Progenitor cell of endocrine pancreas (in vitro differentiated cells): ENCODE data around the gene CHMP3. TPM values are rescaled to one million over a fixed set of nuclear protein-coding genes. Genes with fewer than 3 reads are reported as not detected.
A peak's percentile ranks its signal among the peaks of the same experiment; 100 is the strongest.

Experiments used
- DNase-seq: peaks from one replicate; pipeline ENCODE4 v3.0.0; 2021; ENCODE audit warnings: low spot score; ENCODE audit not compliant: unreplicated experiment
- H3K27ac Mint-ChIP-seq: 2 replicates; pipeline ENCODE4 v1.8.0; 2021; ENCODE audit warnings: mild to moderate bottlenecking, moderate library complexity, mixed read lengths
- H3K27me3 Mint-ChIP-seq: 2 replicates; pipeline ENCODE4 v1.8.0; 2021; ENCODE audit warnings: mixed read lengths
- H3K36me3 Mint-ChIP-seq: 2 replicates; pipeline ENCODE4 v1.8.0; 2022; ENCODE audit warnings: mixed read lengths; ENCODE audit not compliant: insufficient read depth
- H3K4me1 Mint-ChIP-seq: 2 replicates; pipeline ENCODE4 v1.8.0; 2021; ENCODE audit warnings: low read depth, mixed read lengths
- H3K4me3 Mint-ChIP-seq: 2 replicates; pipeline ENCODE4 v1.8.0; 2021; ENCODE audit warnings: low read depth, mild to moderate bottlenecking, moderate library complexity, mixed read lengths
- H3K9me3 Mint-ChIP-seq: 2 replicates; pipeline ENCODE4 v1.8.0; 2021; ENCODE audit warnings: low read depth, mixed read lengths
- CTCF ChIP-seq: fragments of 200-600 bp; sonication (generic); IDR thresholded peaks from one replicate; pipeline ENCODE4 v1.5.0; 2021; ENCODE audit warnings: antibody characterized with exemption, mild to moderate bottlenecking; ENCODE audit not compliant: unreplicated experiment
- total RNA-seq: library from RNA; stranded (reverse); gene quantifications from 2 replicates; pipeline ENCODE4 v1.2.1, GENCODE V29; 2021

Gene CHMP3
- total RNA-seq, 1 donor from 2014 or later, result 94.1 TPM

GRCh38 chr2:86484385-86484784, 78.9 kb downstream of the CHMP3 start:
- no peak overlapping the region for H3K27ac Mint-ChIP-seq
- no peak for DNase-seq
- no peaks in the 10 kb centered on the region for H3K27me3 Mint-ChIP-seq
- no peaks in the 10 kb centered on the region for H3K9me3 Mint-ChIP-seq
- H3K4me3 Mint-ChIP-seq, result no peak overlapping the region
- no peak for TF ChIP-seq CTCF
- peaks cover 2% of the 10 kb centered on the region for H3K4me1 Mint-ChIP-seq
- peaks cover 47% of the 10 kb centered on the region for H3K36me3 Mint-ChIP-seq

- TF ChIP-seq CTCF, result no peak
- no peaks in the 10 kb centered on the region for H3K9me3 Mint-ChIP-seq
- peaks cover 2% of the 10 kb centered on the region for H3K4me1 Mint-ChIP-seq
- H3K27ac Mint-ChIP-seq, result no peak overlapping the region
- peaks cover 50% of the 10 kb centered on the region for H3K36me3 Mint-ChIP-seq
- no peaks in the 10 kb centered on the region for H3K27me3 Mint-ChIP-seq
- H3K4me3 Mint-ChIP-seq, result no peak overlapping the region
- no peak for DNase-seq
Measured at GRCh38 chr2:86482034-86482433, 81.2 kb downstream of the CHMP3 start.

- DNase-seq, result no peak
- Mint-ChIP-seq H3K9me3 (no peaks in the 10 kb centered on the region), H3K27me3 (no peaks in the 10 kb centered on the region), H3K4me1 (peaks cover 2% of the 10 kb centered on the region), H3K4me3 (no peak overlapping the region), H3K36me3 (peaks cover 42% of the 10 kb centered on the region), H3K27ac (peak overlapping the region; percentile 31)
- TF ChIP-seq CTCF, result no peak
Measured at GRCh38 chr2:86480105-86480504, 83.1 kb downstream of the CHMP3 start.

- no peaks in the 10 kb centered on the region for H3K9me3 Mint-ChIP-seq
- no peaks in the 10 kb centered on the region for H3K27me3 Mint-ChIP-seq
- peak overlapping the region; percentile 83 for H3K27ac Mint-ChIP-seq
- peaks cover 34% of the 10 kb centered on the region for H3K36me3 Mint-ChIP-seq
- no peak for TF ChIP-seq CTCF
- H3K4me1 Mint-ChIP-seq, result peaks cover 2% of the 10 kb centered on the region
- DNase-seq, result no peak
- no peak overlapping the region for H3K4me3 Mint-ChIP-seq
Measured at GRCh38 chr2:86477349-86477748, 85.9 kb downstream of the CHMP3 start.

- no peaks in the 10 kb centered on the region for H3K27me3 Mint-ChIP-seq
- no peaks in the 10 kb centered on the region for H3K9me3 Mint-ChIP-seq
- H3K36me3 Mint-ChIP-seq, result peaks cover 34% of the 10 kb centered on the region
- no peak overlapping the region for H3K27ac Mint-ChIP-seq
- no peak for TF ChIP-seq CTCF
- no peak overlapping the region for H3K4me3 Mint-ChIP-seq
- no peak for DNase-seq
- H3K4me1 Mint-ChIP-seq, result peaks cover 2% of the 10 kb centered on the region
Measured at GRCh38 chr2:86476918-86477317, 86.3 kb downstream of the CHMP3 start.
